GM12865 (cell line): ENCODE results near the gene MAP7D2.

Experiments used
- DNase-seq: peaks from one replicate; pipeline ENCODE4 v3.0.0; 2010; ENCODE audit warnings: low read depth
- H3K4me3 ChIP-seq: 2 replicates; pipeline ENCODE4 v1.5.1; 2011; ENCODE audit warnings: mild to moderate bottlenecking, low read depth, low read length, control low read depth
- TF ChIP-seq, protein P1 (sequence below): IDR thresholded peaks from 2 replicates; pipeline ENCODE4 v1.5.1; 2011; ENCODE audit warnings: low read length, control low read depth, low read depth, inconsistent platforms; ENCODE audit not compliant: insufficient read depth; ENCODE audit errors: missing control alignments

Gene MAP7D2

DNA sequence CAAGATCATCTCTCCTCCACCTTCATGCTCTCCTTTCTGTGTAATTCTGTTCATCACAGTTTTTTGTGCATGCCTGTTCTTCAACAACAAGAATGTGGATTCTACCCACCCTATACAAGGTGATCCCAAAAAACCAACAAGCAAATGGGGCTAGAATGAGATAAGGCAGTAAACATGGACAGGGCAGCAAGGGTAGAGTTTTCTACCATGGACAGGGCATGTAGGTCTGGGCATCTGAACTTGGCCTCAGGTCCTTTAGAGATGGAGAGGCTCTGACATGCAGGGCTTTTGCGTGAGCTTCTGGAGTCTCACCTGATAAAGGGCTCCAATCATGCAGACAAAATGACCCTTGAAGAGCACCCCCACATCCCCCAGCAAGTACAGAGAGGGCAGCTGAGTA is 36.4 kb downstream of the MAP7D2 start:
- TF ChIP-seq, protein P1, sequence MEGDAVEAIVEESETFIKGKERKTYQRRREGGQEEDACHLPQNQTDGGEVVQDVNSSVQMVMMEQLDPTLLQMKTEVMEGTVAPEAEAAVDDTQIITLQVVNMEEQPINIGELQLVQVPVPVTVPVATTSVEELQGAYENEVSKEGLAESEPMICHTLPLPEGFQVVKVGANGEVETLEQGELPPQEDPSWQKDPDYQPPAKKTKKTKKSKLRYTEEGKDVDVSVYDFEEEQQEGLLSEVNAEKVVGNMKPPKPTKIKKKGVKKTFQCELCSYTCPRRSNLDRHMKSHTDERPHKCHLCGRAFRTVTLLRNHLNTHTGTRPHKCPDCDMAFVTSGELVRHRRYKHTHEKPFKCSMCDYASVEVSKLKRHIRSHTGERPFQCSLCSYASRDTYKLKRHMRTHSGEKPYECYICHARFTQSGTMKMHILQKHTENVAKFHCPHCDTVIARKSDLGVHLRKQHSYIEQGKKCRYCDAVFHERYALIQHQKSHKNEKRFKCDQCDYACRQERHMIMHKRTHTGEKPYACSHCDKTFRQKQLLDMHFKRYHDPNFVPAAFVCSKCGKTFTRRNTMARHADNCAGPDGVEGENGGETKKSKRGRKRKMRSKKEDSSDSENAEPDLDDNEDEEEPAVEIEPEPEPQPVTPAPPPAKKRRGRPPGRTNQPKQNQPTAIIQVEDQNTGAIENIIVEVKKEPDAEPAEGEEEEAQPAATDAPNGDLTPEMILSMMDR: no peak
- H3K4me3 ChIP-seq: no peak overlapping the region
- DNase-seq: no peak

DNA sequence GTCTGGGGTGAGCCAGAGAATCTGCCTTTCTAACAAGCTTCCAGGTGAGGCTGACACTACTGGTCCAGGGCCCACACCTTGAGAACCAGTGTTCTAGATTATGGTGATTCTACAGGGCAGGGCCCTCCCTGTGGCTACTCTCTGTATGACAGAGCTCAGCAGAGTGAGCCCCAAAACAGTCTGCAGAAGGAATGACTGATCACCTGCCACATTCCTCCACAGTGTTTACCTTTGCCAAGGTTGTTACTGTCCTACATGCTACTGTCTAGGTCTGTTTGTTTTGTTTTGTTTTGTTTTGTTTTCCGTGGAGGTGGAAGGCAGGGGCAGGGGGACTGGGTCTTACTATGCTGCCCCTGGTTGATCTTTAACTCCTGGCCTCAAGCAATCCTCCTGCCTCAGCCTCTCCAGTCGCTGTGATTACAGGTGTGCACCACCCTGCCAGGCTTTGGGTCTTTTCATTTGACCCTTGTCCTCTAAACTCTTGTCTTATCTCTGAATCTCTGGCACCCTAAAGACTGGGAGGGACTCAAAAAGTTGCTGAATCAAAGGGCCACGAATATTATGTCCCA is 45.1 kb downstream of the MAP7D2 start:
- TF ChIP-seq, protein P1: no peak
- DNase-seq: no peak
- no peak overlapping the region for H3K4me3 ChIP-seq

DNA sequence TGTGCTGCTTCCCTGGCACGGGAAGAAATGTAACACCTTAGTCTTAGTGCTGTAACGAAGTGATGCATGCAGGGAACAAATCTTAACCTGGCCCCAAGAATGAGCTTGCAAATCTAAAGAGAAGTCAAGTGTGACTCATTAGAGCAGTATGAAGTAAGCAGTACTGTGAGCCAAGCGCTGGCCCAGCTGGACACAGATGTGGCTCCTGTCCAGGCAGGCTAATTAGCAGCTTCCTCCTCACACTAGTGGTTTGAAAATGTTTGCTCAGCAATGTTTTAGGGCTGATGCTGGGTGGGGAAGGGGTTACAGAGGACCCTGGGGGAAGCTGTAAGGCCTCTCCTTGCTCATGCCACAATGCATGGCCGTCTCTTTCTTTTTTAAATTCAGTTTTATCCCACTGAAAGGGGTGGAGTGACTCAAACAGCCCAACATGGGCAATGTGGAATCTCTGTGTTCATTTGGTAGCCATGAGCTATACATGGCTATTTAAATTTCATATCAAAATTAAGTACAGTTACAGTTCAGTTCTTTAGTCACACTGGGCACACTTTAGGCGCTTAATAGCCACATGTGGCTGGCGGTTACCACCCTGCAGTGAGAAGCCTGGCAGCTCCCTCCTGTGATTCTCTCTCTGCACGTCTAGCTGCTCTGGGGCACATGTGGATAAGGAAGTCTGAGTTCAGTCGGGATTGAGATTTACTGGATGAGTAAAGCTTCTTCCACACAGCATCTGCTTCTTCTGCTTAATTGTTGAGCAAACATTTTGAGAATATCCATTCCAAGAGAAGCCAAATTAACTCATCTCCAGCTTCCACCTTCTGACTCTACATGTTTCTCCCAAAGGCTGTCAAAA is 48.8 kb downstream of the MAP7D2 start:
- TF ChIP-seq, protein P1: no peak
- DNase-seq: peak; percentile 2
- H3K4me3 ChIP-seq: no peak overlapping the region

DNA sequence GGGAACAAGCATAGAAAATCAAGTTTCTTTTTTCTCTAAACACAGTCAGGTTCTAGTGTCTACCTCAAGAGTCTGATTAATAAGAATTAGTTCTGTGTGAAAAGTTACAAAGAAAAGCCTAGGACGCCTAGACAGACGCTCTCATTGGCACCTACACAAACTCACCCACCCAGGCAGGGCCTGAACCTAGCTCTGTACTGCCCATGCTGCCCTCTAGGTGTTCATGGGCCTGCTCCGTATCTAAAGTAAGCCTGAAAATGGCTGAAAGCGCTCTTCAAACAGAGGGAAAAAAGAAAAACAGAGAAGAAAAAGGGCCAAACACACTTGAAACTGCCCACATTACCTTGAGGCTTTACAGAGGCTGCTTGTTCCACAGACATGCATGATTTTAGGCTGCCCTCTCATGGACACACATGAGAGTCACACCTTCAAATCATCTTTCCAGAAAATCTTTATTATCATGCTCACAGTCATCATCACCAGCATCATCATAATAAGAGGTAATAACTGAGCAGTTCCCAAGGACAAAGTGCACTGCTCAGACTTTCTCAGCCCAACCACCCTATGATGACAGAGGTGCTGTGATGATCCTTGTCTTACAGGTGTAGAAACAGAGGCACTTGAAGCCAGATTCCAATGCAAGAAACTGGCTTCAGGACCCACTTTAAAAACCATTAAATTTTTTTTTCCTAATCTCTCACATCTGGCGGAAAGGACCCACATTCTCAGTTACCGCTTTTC is 49.6 kb downstream of the MAP7D2 start:
- DNase-seq: peak; percentile 63
- H3K4me3 ChIP-seq: no peak overlapping the region
- TF ChIP-seq, protein P1: peak; percentile 44

DNA sequence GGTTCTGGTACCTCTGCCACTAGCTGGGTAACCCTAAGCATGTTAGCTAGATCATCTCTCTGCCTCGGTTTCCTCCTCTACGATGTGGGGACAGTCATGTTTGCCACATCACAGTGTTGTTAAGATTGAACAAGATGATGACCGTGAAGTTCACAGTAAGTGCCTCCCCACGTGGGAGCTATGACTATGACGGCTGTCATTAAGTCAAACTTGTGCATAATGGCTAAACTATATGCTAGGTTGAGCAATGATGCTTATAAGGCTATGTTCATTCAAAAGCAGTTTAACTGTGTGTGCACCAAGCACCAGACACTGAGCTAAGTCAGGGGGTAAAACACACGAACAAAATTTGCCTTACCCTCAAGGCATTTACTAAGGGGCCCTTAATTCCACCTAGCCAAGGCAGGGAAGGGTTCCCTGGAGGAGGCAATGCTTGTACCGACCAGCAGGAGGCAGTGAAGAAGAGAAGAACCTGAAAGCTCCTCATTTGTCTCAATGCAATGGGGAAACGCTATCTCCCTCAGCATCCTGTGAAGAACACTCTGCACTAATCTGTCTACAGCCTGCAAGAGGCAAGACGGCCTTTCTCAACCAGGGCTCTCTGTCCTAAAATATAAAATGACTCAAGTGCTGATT is 52.9 kb downstream of the MAP7D2 start:
- TF ChIP-seq, protein P1: peak; percentile 22
- H3K4me3 ChIP-seq: no peak overlapping the region
- peak; percentile 11 for DNase-seq

DNA sequence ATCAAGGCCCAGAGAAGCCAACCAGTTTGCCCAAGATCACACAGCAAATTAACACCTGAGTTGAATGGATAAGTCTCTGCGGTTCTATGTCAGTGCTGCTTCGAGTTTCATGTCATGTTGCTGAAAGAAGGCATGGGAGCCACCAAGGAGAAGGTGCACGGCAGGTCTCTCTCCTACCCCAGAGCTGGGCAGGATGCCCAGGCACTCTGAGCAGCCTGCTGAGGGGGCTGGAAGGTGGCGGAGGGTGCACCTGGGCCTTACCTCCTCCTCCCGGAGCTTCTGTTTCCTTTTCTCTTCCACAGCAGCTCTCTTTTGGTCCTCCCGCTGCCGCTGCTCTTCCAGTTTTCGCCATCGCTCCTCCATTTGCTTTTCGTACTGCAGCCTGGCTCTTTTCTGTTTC is 53.6 kb downstream of the MAP7D2 start:
- DNase-seq: no peak
- TF ChIP-seq, protein P1: no peak
- H3K4me3 ChIP-seq: no peak overlapping the region
